ENCODE results near the gene PRKAG3.

DNA sequence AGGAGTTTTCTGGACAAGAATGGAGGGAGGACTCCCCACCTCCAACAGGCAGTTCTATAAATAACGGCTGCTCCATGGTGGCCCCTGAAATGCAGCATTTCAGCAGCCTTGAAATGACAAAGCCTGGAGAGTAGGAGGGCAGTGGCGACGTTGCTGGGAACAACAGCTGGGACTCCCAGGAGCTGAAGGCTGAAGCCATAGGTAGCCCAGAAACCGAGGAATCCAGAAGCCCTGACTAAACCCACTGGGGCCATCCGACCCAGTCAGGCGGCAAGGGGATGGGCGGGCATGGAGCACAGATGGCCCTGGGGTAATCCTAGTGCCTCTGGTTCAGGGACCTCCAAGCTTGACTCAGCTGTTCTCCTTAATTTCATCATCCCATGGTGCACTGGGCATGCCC lies 9.0 kb downstream of the PRKAG3 start:
- TF ChIP-seq EZH2 (IDR thresholded peaks at IDR 0.05; ENCODE audit: insufficient read depth, poor library complexity, severe bottlenecking) (no peak), EZH2phosphoT487 (IDR thresholded peaks at IDR 0.05; ENCODE audit: insufficient read depth, low read depth) (no peak)
